Liver (tissue), 9 donors: Measurements from ENCODE around the gene CCNY. TPM values are rescaled to one million over a fixed set of nuclear protein-coding genes. Genes with fewer than 3 reads are reported as not detected.
"Not testable (repeated sequence)": the region's sequence is repeated elsewhere in the genome, so short reads cannot be mapped to it uniquely, and the experiment has no call there.

ENCODE experiments used
- DNase-seq: peaks from one replicate; pipeline ENCODE4 v3.0.0-alpha.2; 2017; ENCODE audit warnings: low spot score
- H3K27ac ChIP-seq, 2 donors: one replicate each; pipeline ENCODE4 v1.7.0; 2013; ENCODE audit warnings: inconsistent platforms in 2 of 2, low read length in 2 of 2, control low read depth in 1 of 2, low read depth in 1 of 2, mild to moderate bottlenecking in 1 of 2
- H3K27me3 ChIP-seq, 4 donors: one replicate each; pipeline versions ENCODE4 v1.6.1 to v1.7.0; 2013; ENCODE audit warnings: low read length in 3 of 4, inconsistent platforms in 1 of 4, mild to moderate bottlenecking in 1 of 4, moderate library complexity in 1 of 4; ENCODE audit not compliant: control insufficient read depth in 4 of 4, insufficient read depth in 4 of 4
- H3K36me3 ChIP-seq, 4 donors: one replicate each; pipeline versions ENCODE4 v1.6.1 to v1.7.0; 2013; ENCODE audit warnings: low read length in 3 of 4, mild to moderate bottlenecking in 3 of 4, low read depth in 1 of 4, moderate library complexity in 1 of 4; ENCODE audit not compliant: control insufficient read depth in 4 of 4, insufficient read depth in 3 of 4
- H3K4me1 ChIP-seq, 4 donors: one replicate each; pipeline versions ENCODE4 v1.6.1 to v1.7.0; 2013; ENCODE audit warnings: low read length in 3 of 4, mild to moderate bottlenecking in 3 of 4, moderate library complexity in 1 of 4; ENCODE audit not compliant: control insufficient read depth in 4 of 4, insufficient read depth in 4 of 4
- H3K4me3 ChIP-seq, 3 donors: one replicate each; pipeline versions ENCODE4 v1.6.1 to v1.7.0; 2013; ENCODE audit warnings: low read length in 3 of 3, control low read depth in 1 of 3, low read depth in 1 of 3, mild to moderate bottlenecking in 1 of 3
- H3K9ac ChIP-seq, 2 donors: one replicate each; pipeline ENCODE4 v1.7.0; 2013; ENCODE audit warnings: low read length in 2 of 2, mild to moderate bottlenecking in 2 of 2, moderate library complexity in 2 of 2, control low read depth in 1 of 2, low read depth in 1 of 2
- H3K9me3 ChIP-seq, 4 donors: one replicate each; pipeline versions ENCODE4 v1.6.1 to v1.7.0; 2013; ENCODE audit warnings: low read length in 3 of 4; ENCODE audit not compliant: control insufficient read depth in 4 of 4
- EGR1 ChIP-seq, 2 donors: IDR thresholded peaks; 2 replicates each; pipeline ENCODE4 v1.6.1; 2016 to 2018; ENCODE audit warnings: antibody characterized with exemption in 2 of 2, low read depth in 2 of 2
- FOXA1 ChIP-seq: IDR thresholded peaks from 2 replicates; pipeline ENCODE4 v1.6.1; 2016; ENCODE audit warnings: antibody characterized with exemption
- FOXA2 ChIP-seq: IDR thresholded peaks from 2 replicates; pipeline ENCODE4 v1.6.1; 2016; ENCODE audit warnings: antibody characterized with exemption
- GABPA ChIP-seq, 2 donors: IDR thresholded peaks in 1 of 2; conservative IDR thresholded peaks in 1 of 2; 2 replicates each; pipeline ENCODE4 v1.6.1; 2016; ENCODE audit warnings: antibody characterized with exemption in 2 of 2, mild to moderate bottlenecking in 1 of 2, moderate library complexity in 1 of 2
- HNF4A ChIP-seq, 2 donors: conservative IDR thresholded peaks; 2 replicates each; pipeline ENCODE4 v1.6.1; 2016; ENCODE audit warnings: antibody characterized with exemption in 2 of 2, mild to moderate bottlenecking in 2 of 2
- HNF4G ChIP-seq: IDR thresholded peaks from 2 replicates; pipeline ENCODE4 v1.6.1; 2016; ENCODE audit warnings: antibody characterized with exemption
- NR2F2 ChIP-seq: IDR thresholded peaks from 2 replicates; pipeline ENCODE4 v1.6.1; 2016; ENCODE audit warnings: antibody characterized with exemption
- RXRA ChIP-seq, 2 donors: IDR thresholded peaks; 2 replicates each; pipeline ENCODE4 v1.6.1; 2017 to 2018; ENCODE audit warnings: antibody characterized with exemption in 2 of 2, mild to moderate bottlenecking in 1 of 2
- TAF1 ChIP-seq: conservative IDR thresholded peaks from 2 replicates; pipeline ENCODE4 v1.6.1; 2016; ENCODE audit warnings: antibody characterized with exemption, mild to moderate bottlenecking
- YY1 ChIP-seq: IDR thresholded peaks from 2 replicates; pipeline ENCODE4 v1.6.1; 2016; ENCODE audit warnings: antibody characterized with exemption, mild to moderate bottlenecking
- WGBS: extraction: QIAGEN DNeasy Blood & Tissue Kit; methylation state at CpG from one replicate; pipeline ENCODE4 v1.1.7; 2013; 5-methylcytosine and 5-hydroxymethylcytosine counted together
- polyA plus RNA-seq, 2 donors: library from polyadenylated mRNA; stranded (reverse) in 1 of 2; unstranded in 1 of 2; fragments of 200-250 nt in 1 of 2; fragments of >200 nt in 1 of 2; fragmentation: Nextera tagmentation in 1 of 2; extraction: Ambion mirVana in 1 of 2; gene quantifications; one replicate each; pipeline versions ENCODE4 v1.2.1 to v1.2.3, GENCODE V29; 2013 to 2015
- total RNA-seq, 2 donors: library from RNA; depleted of rRNA; stranded (reverse); fragments of >200 nt; gene quantifications; one replicate each; pipeline ENCODE4 v1.2.3, GENCODE V29; 2014
- TF ChIP-seq, protein P1 (sequence below): IDR thresholded peaks from 2 replicates; pipeline ENCODE4 v1.6.1; 2016; ENCODE audit warnings: antibody characterized with exemption
- TF ChIP-seq, protein P2 (sequence below): IDR thresholded peaks from 2 replicates; pipeline ENCODE4 v1.6.1; 2016; ENCODE audit warnings: antibody characterized with exemption
- TF ChIP-seq, protein P3 (sequence below): IDR thresholded peaks from 2 replicates; pipeline ENCODE4 v1.6.1; 2016; ENCODE audit warnings: antibody characterized with exemption, mild to moderate bottlenecking
- donor health status: healthy.
- donor health status: healthy.
- donor health status: healthy.
- donor health status: healthy.
- donor health status: healthy.

Gene CCNY
- total and polyA plus RNA-seq, 4 donors: 17.6 to 38.4 (median 21.8) TPM

- TF ChIP-seq, protein P1, sequence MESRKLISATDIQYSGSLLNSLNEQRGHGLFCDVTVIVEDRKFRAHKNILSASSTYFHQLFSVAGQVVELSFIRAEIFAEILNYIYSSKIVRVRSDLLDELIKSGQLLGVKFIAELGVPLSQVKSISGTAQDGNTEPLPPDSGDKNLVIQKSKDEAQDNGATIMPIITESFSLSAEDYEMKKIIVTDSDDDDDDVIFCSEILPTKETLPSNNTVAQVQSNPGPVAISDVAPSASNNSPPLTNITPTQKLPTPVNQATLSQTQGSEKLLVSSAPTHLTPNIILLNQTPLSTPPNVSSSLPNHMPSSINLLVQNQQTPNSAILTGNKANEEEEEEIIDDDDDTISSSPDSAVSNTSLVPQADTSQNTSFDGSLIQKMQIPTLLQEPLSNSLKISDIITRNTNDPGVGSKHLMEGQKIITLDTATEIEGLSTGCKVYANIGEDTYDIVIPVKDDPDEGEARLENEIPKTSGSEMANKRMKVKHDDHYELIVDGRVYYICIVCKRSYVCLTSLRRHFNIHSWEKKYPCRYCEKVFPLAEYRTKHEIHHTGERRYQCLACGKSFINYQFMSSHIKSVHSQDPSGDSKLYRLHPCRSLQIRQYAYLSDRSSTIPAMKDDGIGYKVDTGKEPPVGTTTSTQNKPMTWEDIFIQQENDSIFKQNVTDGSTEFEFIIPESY: no peak
These were observed 81.0 kb downstream of the CCNY start (continued) for GRCh38 chr10:35417313-35417625.

- Histone ChIP-seq H3K27ac (no peak overlapping the region), H3K4me3 (no peak overlapping the region), H3K36me3 (no peaks in the 10 kb centered on the region), H3K27me3 (no peaks in the 10 kb centered on the region), H3K9me3 (no peaks in the 10 kb centered on the region), H3K9ac (no peak overlapping the region), H3K4me1 (peaks cover 0 to 10% (median 5%) of the 10 kb centered on the region in 4 donors)
- no peak for DNase-seq
- no peak for TF ChIP-seq GABPA (IDR thresholded peaks at IDR 0.05 in 1 of 2, conservative IDR thresholded peaks at IDR 0.05 in 1 of 2)
- TF ChIP-seq FOXA1: no peak
- no peak for TF ChIP-seq NR2F2
- TF ChIP-seq, protein P2, sequence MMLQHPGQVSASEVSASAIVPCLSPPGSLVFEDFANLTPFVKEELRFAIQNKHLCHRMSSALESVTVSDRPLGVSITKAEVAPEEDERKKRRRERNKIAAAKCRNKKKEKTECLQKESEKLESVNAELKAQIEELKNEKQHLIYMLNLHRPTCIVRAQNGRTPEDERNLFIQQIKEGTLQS: no peak
- TF ChIP-seq RXRA (IDR thresholded peaks at IDR 0.05): no peak
- no peak for TF ChIP-seq TAF1
- TF ChIP-seq EGR1 (IDR thresholded peaks at IDR 0.05; ENCODE audit: low read depth in 2 of 2): no peak
- no peak for TF ChIP-seq YY1
- TF ChIP-seq, protein P3, sequence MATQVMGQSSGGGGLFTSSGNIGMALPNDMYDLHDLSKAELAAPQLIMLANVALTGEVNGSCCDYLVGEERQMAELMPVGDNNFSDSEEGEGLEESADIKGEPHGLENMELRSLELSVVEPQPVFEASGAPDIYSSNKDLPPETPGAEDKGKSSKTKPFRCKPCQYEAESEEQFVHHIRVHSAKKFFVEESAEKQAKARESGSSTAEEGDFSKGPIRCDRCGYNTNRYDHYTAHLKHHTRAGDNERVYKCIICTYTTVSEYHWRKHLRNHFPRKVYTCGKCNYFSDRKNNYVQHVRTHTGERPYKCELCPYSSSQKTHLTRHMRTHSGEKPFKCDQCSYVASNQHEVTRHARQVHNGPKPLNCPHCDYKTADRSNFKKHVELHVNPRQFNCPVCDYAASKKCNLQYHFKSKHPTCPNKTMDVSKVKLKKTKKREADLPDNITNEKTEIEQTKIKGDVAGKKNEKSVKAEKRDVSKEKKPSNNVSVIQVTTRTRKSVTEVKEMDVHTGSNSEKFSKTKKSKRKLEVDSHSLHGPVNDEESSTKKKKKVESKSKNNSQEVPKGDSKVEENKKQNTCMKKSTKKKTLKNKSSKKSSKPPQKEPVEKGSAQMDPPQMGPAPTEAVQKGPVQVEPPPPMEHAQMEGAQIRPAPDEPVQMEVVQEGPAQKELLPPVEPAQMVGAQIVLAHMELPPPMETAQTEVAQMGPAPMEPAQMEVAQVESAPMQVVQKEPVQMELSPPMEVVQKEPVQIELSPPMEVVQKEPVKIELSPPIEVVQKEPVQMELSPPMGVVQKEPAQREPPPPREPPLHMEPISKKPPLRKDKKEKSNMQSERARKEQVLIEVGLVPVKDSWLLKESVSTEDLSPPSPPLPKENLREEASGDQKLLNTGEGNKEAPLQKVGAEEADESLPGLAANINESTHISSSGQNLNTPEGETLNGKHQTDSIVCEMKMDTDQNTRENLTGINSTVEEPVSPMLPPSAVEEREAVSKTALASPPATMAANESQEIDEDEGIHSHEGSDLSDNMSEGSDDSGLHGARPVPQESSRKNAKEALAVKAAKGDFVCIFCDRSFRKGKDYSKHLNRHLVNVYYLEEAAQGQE: no peak
- TF ChIP-seq HNF4G: no peak
- no peak for TF ChIP-seq HNF4A (conservative IDR thresholded peaks at IDR 0.05)
- TF ChIP-seq FOXA2: no peak
These were observed 81.5 kb downstream of the CCNY start for GRCh38 chr10:35417795-35418194.

DNA sequence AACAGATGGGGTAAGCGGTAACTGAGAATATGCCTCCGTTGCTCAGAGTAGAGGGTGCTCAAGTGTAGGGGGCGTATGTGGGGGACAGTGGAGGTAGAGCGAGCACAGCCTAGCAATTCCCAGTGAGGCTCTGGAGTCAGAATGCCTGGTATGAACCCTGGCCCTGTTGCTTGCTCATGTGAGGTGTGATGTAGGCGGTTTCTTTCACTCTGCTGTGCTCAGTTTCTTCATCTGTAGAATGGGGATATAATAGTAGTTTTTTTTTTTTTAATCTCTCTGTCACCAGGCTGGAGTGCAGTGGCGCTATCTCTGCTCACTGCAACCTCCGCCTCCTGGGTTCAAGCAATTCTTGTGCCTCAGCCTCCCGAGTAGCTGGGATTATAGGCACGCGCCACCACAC, 82.3 kb downstream of the CCNY start:
- H3K27ac ChIP-seq, H3K36me3 ChIP-seq, H3K27me3 ChIP-seq, H3K9ac ChIP-seq, DNase-seq, H3K9me3 ChIP-seq, H3K4me3 ChIP-seq: not testable (repeated sequence)
- 98% methylated on average over 10 of the region's 10 CpGs for WGBS
- peaks cover 0 to 16% (median 9%) of the 10 kb centered on the region in 4 donors for H3K4me1 ChIP-seq
